Brain pericyte (primary cell): Measurements from ENCODE around the gene HDDC3.
"Not testable (repeated sequence)": the region's sequence is repeated elsewhere in the genome, so short reads cannot be mapped to it uniquely, and the experiment has no call there.

Experiments used
- DNase-seq: peaks from one replicate; pipeline ENCODE4 v3.0.0-alpha.2; 2012; ENCODE audit warnings: low read depth, low spot score

Gene HDDC3

DNA sequence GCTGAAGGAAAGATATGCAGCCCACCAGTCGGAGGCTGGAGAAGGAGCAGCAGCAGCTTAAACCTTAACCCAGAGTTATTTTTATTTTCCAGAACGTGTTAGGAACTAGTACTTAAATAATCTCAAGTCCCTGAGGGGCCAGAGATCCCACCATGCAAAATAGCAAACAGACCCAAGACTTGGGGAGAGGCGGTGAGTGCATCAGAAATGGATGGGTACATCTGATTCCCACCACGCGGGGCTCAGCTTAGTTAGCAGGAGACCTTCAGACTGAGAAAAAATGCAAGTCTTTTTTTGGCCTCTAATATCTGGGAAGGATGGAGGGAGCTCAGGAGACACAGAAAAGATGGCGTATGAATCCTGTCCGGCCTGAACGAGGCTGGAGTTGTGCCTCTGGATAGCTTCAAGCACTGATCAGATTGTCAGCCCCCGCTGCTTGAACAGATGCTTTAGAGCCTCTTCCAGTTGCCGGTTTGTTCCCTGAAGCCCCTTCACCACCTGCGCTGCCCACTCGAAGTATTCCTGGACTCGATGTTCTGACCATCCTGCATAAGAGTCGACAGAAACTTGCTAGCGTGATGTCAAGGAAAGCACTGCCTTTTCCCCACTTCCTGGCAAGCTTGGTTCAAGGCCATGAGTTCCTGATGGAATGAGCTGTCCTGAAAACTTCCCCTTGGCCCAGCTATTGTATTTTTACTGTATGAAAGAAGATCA, 1.3 kb downstream of the HDDC3 start:
- no peak for DNase-seq

DNA sequence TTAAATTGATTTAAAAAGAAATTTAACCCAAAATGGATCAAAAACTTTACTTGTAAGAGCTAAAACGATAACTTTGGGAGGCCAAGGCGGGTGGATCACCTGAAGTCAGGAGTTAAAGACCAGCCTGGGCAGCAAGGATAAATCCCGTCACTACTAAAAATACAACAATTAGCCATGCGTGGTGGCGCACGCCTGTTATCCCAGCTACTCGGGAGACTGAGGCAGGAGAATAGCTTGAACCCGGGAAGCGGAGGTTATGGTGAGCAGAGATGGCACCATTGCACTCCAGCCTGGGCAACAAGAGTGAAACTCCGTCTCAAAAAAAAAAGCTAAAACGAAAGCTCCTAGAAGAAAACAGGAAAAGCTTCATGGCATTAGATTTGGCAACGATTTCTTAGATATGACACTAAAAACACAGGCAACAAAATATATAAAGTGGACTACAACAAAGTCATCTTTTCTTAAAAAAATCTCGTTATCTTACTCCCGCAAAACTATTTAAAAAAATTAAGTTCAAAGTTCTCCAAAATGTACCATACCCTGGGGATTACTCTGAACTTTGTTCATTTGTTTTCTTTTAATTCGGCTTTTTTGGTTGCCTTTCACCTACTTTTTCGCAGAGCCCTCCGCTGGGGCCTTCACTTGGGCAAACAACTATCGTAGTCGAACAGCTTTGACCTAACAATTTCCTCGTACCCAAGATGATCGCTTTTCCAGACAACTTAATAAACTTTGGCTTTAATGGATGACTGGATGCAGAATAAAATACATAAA, 2.9 kb downstream of the HDDC3 start:
- no peak for DNase-seq

- not testable (repeated sequence) for DNase-seq
Measured at GRCh38 chr15:90928106-90928505, 4.2 kb downstream of the HDDC3 start.

DNA sequence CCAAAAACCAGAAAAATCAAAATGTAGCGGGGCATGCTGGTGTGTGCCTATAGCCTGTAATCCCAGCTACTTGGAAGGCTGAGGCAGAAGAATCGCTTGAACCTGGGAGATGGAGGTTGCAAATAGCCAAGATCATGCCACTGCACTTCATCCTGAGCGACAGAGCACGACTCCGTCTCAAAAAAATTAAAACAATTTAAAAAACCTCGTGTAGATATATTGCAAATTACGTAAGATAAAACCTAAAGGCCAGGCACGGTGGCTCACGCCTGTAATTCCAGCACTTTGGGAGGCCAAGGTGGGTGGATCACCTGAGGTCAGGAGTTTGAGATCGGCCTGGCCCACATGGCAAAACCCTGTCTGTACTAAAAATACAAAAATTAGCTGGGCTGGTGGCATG, 5.6 kb downstream of the HDDC3 start:
- not testable (repeated sequence) for DNase-seq

DNA sequence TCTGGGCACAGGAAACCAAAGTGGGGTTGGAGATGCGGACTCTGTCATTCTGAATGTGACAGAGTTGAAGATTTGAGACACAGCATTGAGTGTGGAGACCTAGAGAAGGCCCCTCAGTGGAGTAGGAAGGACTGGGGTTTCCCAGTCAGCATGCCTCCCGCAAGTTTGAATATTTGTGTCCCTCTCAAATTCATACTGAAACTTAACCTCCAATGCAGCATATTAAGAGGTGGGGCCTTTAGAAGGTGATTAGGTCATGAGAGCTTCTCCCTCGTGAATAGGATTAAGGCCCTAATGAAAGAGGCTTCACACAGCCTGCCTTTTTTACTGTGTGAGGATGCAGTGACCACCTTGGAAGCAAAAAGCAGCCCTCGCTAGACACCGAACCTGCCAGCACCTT, 8.0 kb downstream of the HDDC3 start:
- no peak for DNase-seq

- not testable (repeated sequence) for DNase-seq
Measured at GRCh38 chr15:90922712-90923322, 9.5 kb downstream of the HDDC3 start.

GRCh38 chr15:90921887-90922286, 10.5 kb downstream of the HDDC3 start:
- DNase-seq, result no peak

GRCh38 chr15:90918835-90919234, 13.5 kb downstream of the HDDC3 start:
- no peak for DNase-seq

- DNase-seq, result no peak
Measured at GRCh38 chr15:90918034-90918788, 14.1 kb downstream of the HDDC3 start.

GRCh38 chr15:90917569-90917968, 14.8 kb downstream of the HDDC3 start:
- no peak for DNase-seq

GRCh38 chr15:90916461-90916860, 15.9 kb downstream of the HDDC3 start:
- no peak for DNase-seq

GRCh38 chr15:90915808-90916440, 16.4 kb downstream of the HDDC3 start:
- DNase-seq, result no peak

DNA sequence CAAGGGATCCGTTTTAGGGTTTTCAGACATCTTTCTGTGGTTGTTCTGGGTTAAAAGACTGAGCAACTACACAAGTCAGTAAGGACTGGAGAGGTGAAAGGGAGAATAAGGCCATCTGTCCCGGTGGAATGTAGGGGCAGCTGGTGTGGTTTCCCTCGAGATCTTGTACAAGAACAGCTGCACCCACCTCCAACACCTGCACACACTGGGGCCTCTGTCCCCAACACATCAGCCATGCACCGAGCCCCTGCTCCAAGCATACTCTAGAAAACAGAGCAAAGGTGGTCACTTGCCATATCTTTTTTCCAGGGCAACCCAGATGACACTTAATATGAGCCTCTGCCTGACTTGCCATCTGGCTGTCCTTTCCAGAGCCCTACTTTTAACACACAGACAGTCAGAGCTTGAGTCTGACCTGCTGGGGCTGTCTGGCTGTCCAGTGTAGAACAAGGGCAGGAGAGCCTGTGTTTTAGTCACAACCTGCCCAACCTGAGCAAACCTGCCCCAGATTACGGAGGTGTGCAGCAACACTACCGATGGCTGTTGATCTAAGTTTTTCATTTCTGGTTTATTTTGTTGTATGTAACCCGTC, 17.0 kb downstream of the HDDC3 start:
- no peak for DNase-seq

- DNase-seq, result no peak
Measured at GRCh38 chr15:90914305-90915080, 17.9 kb downstream of the HDDC3 start.

GRCh38 chr15:90913398-90913944, 18.9 kb downstream of the HDDC3 start:
- DNase-seq, result no peak

- DNase-seq, result no peak
Measured at GRCh38 chr15:90912770-90913075, 19.6 kb downstream of the HDDC3 start.

GRCh38 chr15:90911906-90912769, 20.2 kb downstream of the HDDC3 start:
- DNase-seq, result no peak

GRCh38 chr15:90911302-90911623, 21.1 kb downstream of the HDDC3 start:
- no peak for DNase-seq
